ENCODE measurements around the gene LCE2A. TPM values are rescaled to one million over a fixed set of nuclear protein-coding genes. Genes with fewer than 3 reads are reported as not detected.

The LCE2A gene
- total RNA-seq, 1 experiment from 2014 or later = not detected

- H3K27me3 Mint-ChIP-seq (ENCODE audit: low read depth) = peaks cover 2% of the 10 kb centered on the region; the same call in 1 of the 2 replicates
- no peak overlapping the region for H4K91ac ChIP-seq (ENCODE audit: insufficient read length, low read depth, low read length)
- no peaks in the 10 kb centered on the region for H3K23me2 ChIP-seq (ENCODE audit: insufficient read length, low read depth, low read length, poor library complexity, severe bottlenecking)
- no peak overlapping the region for H2BK20ac ChIP-seq (ENCODE audit: low read depth, low read length, poor library complexity, severe bottlenecking)
- no peak overlapping the region for H3K56ac ChIP-seq (ENCODE audit: insufficient read length, low read depth, low read length)
- H2BK5ac ChIP-seq (ENCODE audit: insufficient read length, low read length) = no peak overlapping the region
- peaks cover 4 to 33% (median 10%) of the 10 kb centered on the region in 3 experiments; a peak in 6 of 7 replicates for H3K36me3 Mint-ChIP-seq (ENCODE audit: insufficient read depth in 1 of 3, low read depth in 3 of 3)
- H3K4me2 ChIP-seq (ENCODE audit: insufficient read depth, insufficient read length, low read length) = no peak overlapping the region
- DNase-seq = no peak
- peaks cover 85% of the 10 kb centered on the region for H3K9me3 ChIP-seq (ENCODE audit: control insufficient read depth, low read depth, low read length)
- no peaks in the 10 kb centered on the region for H3K27me3 ChIP-seq (ENCODE audit: insufficient read depth, low read length)
- TF ChIP-seq CTCF (conservative IDR thresholded peaks at IDR 0.05) = no peak
- no peak overlapping the region for H3K27ac Mint-ChIP-seq
- no peak overlapping the region for H3K4me3 Mint-ChIP-seq
- H4K8ac ChIP-seq (replicated peaks; ENCODE audit: insufficient read length, low read depth, low read length) = no peak overlapping the region
- no peak overlapping the region for H2BK15ac ChIP-seq (ENCODE audit: low read depth, low read length)
- H3K18ac ChIP-seq (ENCODE audit: insufficient read length, low read depth, low read length) = no peak overlapping the region
- no peak overlapping the region for H3K9ac ChIP-seq (ENCODE audit: extremely low read depth, insufficient read length, low read length)
- H3K4me1 ChIP-seq (ENCODE audit: insufficient read depth, low read length) = no peaks in the 10 kb centered on the region
- H3T11ph ChIP-seq (ENCODE audit: low read length) = no peak overlapping the region
- no peak overlapping the region for H3K27ac ChIP-seq (ENCODE audit: insufficient read length, low read depth, low read length)
- no peak overlapping the region for H3K23ac ChIP-seq (ENCODE audit: insufficient read length, low read depth, low read length)
- no peak overlapping the region for H2BK12ac ChIP-seq (ENCODE audit: insufficient read length, low read depth, low read length)
- H2BK120ac ChIP-seq (ENCODE audit: low read depth, low read length, poor library complexity, severe bottlenecking) = no peak overlapping the region
- H4K20me1 ChIP-seq (ENCODE audit: control insufficient read depth, insufficient read depth, insufficient read length) = no peaks in the 10 kb centered on the region
- no peaks in the 10 kb centered on the region for H3K4me1 Mint-ChIP-seq
- no peaks in the 10 kb centered on the region for H3K79me1 ChIP-seq (ENCODE audit: insufficient read depth, low read depth, low read length, poor library complexity, severe bottlenecking)
- no peak overlapping the region for H3K14ac ChIP-seq (ENCODE audit: insufficient read depth, low read length)
- H2AFZ ChIP-seq (ENCODE audit: low read length) = no peak overlapping the region
- H4K5ac ChIP-seq (ENCODE audit: insufficient read length, low read depth, low read length) = no peak overlapping the region
- no peak overlapping the region for H2AK5ac ChIP-seq (ENCODE audit: insufficient read length, low read length)
- no peaks in the 10 kb centered on the region for H3K79me2 ChIP-seq (ENCODE audit: insufficient read depth, low read length)
- no CpG with 5 or more reads among the region's 1 CpG for WGBS (ENCODE audit: extremely low coverage, insufficient read length, low lambda C conversion rate)
- H3K9me3 Mint-ChIP-seq = peaks cover 86 to 91% of the 10 kb centered on the region in 2 experiments
- no peak overlapping the region for H3K4ac ChIP-seq (ENCODE audit: low read depth, low read length)
Measured at GRCh38 chr1:152747831-152748230, 49.7 kb downstream of the LCE2A start.

Other genes starting within 250 kb of the LCE2A start
- gene LCE5A, start 187.5 kb upstream of the LCE2A start, total RNA-seq (2021) = not detected in 2 replicates
- not detected in 2 replicates for gene CRCT1, start 183.9 kb upstream of the LCE2A start, total RNA-seq (2021)
- gene LCE3E, start 131.6 kb upstream of the LCE2A start, total RNA-seq (2021) = not detected in 2 replicates
- gene LCE3D, start 117.8 kb upstream of the LCE2A start, total RNA-seq (2021) = not detected in 2 replicates
- not detected in 2 replicates for gene LCE3C, start 98.1 kb upstream of the LCE2A start, total RNA-seq (2021)
- not detected in 2 replicates for gene LCE3B, start 84.5 kb upstream of the LCE2A start, total RNA-seq (2021)
- gene LCE3A, start 75.2 kb upstream of the LCE2A start, total RNA-seq (2021) = not detected in 2 replicates
- not detected in 2 replicates for gene LCE2D, start 35.0 kb upstream of the LCE2A start, total RNA-seq (2021)
- not detected in 2 replicates for gene LCE2C, start 23.1 kb upstream of the LCE2A start, total RNA-seq (2021)
- not detected in 2 replicates for gene LCE2B, start 12.2 kb upstream of the LCE2A start, total RNA-seq (2021)
- not detected in 2 replicates for gene LCE4A, start 9.8 kb downstream of the LCE2A start, total RNA-seq (2021)
- gene KPRP, start 59.7 kb downstream of the LCE2A start, total RNA-seq (2021) = not detected in 2 replicates
- not detected in 2 replicates for gene LCE1F, start 76.8 kb downstream of the LCE2A start, total RNA-seq (2021)
- not detected in 2 replicates for gene LCE1E, start 87.9 kb downstream of the LCE2A start, total RNA-seq (2021)
- gene LCE1D, start 98.4 kb downstream of the LCE2A start, total RNA-seq (2021) = not detected in 2 replicates
- not detected in 2 replicates for gene LCE1C, start 108.3 kb downstream of the LCE2A start, total RNA-seq (2021)
- gene LCE1B, start 113.6 kb downstream of the LCE2A start, total RNA-seq (2021) = not detected in 2 replicates
- gene LCE1A, start 129.1 kb downstream of the LCE2A start, total RNA-seq (2021) = not detected in 2 replicates
- gene LCE6A, start 144.5 kb downstream of the LCE2A start, total RNA-seq (2021) = not detected in 2 replicates
- gene LCE7A, start 161.7 kb downstream of the LCE2A start, total RNA-seq (2021) = not detected in 2 replicates
- not detected in 2 replicates for gene SMCP, start 180.0 kb downstream of the LCE2A start, total RNA-seq (2021)
- not detected in 2 replicates for gene IVL, start 210.2 kb downstream of the LCE2A start, total RNA-seq (2021)
- not detected in 2 replicates for gene SPRR5, start 248.9 kb downstream of the LCE2A start, total RNA-seq (2021)

Data from H9 (cell line).